Measurements from ENCODE around the gene CABP5.

DNA sequence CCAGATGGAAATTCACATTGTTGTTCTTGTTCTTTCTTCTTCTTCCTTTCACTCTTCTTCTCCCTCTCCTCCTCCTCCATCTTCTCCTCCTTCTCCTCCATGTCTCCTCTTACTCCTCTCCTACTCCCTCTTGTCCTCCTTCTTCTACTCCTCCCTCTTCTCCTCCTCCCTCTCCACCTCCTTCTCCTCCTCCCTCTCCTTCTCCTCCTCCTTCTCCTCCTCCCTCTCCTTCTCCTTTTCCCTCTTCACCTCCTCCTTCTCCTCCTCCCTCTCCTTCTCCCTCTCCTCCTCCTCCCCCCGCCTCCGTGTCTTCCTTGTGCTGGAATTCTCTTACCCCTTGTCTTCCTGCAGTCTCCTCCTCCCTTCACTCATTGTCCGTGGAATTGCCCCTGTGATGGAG is 18.4 kb downstream of the CABP5 start:
- TF ChIP-seq, protein P1, sequence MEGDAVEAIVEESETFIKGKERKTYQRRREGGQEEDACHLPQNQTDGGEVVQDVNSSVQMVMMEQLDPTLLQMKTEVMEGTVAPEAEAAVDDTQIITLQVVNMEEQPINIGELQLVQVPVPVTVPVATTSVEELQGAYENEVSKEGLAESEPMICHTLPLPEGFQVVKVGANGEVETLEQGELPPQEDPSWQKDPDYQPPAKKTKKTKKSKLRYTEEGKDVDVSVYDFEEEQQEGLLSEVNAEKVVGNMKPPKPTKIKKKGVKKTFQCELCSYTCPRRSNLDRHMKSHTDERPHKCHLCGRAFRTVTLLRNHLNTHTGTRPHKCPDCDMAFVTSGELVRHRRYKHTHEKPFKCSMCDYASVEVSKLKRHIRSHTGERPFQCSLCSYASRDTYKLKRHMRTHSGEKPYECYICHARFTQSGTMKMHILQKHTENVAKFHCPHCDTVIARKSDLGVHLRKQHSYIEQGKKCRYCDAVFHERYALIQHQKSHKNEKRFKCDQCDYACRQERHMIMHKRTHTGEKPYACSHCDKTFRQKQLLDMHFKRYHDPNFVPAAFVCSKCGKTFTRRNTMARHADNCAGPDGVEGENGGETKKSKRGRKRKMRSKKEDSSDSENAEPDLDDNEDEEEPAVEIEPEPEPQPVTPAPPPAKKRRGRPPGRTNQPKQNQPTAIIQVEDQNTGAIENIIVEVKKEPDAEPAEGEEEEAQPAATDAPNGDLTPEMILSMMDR (conservative IDR thresholded peaks at IDR 0.05; ENCODE audit: low read depth, low read length) = no peak
- no peak for TF ChIP-seq EZH2 (IDR thresholded peaks at IDR 0.05; ENCODE audit: borderline replicate concordance, low read depth, low read length, poor library complexity, severe bottlenecking)

Measured in A673 (cell line).